GM19452 (cell line): Measurements from ENCODE around the gene PIEZO1.

Experiments used
- ATAC-seq: cut with Tn5 transposase; IDR thresholded peaks from one replicate; pipeline ENCODE4 v1.9.1; 2021; ENCODE audit not compliant: unreplicated experiment

PIEZO1 gene

DNA sequence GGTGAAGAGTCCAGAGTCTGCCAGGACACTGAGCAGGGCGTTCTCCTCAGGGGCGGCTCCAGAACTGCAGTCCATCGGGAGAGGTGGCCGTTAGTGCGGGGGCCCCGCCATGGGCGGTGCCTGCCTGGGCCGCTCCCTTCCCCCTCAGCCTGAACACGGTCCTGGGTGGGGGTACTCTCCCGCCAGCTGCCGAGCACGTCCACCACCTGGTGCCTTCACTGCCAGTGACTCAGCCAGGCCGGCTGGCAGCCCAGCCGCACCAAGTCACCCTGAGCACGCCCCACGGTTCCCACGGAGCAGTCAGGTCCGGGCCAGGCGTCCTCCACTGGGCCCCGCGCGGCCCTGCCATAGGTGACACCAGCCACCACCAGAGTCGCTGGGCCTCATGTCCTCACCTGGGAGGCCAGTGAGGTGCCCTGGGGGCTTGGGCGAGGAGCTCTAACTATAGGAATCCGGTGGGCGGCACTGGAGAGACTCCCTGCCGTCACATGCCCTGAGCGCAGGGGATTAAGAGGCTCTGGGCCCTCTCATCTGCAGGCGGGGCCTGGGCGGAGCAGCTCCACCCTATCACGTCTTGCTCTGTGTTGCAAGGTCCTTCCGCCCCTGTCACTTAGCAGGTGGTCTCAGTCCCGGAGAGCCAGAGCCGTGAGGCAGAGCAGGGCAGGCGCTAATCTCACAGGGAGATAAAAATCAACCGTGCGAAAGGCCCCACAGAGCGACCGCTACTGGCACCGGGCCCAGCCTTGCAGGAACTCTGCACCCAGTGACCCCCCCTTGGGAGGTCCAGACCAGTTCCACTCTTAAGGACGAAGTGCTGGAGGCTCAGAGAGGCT lies 14.3 kb downstream of the PIEZO1 start:
- no peak for ATAC-seq

- ATAC-seq = no peak
Observed at GRCh38 chr16:88769617-88770460, 15.2 kb downstream of the PIEZO1 start.

DNA sequence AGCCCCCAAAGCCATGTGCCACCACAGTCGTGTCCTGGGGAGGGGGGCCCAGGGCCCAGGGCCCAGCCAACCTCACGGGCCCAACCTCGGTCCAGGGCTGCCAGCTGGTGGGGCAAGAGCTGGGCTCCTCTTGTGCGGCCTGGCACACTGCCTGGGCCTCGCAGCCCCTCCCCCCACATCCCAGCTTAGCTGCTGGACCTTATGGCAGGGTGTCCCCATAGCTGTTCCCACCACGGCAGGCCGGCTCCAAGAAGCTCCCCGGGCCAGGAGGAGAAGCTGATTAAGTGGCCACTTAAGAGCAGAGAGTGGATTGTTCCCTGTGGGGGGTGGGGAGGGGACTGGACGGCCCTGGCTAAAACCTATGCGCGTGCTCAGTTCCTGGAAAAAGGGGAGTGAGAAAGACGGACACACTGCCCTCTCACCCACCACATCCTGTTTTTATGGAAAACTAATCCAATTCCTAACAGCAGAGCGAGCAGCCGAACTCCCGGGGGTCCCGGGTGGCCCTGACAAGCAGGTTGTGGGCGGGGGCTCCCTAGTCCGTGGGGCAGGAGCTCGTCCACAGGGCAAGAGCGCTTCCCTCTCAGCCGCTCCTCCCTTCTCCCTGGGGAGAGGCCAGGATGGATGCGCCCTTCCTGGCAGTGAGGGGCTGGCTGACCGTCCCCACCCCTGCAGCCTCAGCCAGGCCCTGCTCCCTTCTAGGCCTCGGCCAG lies 16.8 kb downstream of the PIEZO1 start:
- ATAC-seq = no peak

- ATAC-seq = no peak
Observed at GRCh38 chr16:88767546-88768070, 17.4 kb downstream of the PIEZO1 start.

DNA sequence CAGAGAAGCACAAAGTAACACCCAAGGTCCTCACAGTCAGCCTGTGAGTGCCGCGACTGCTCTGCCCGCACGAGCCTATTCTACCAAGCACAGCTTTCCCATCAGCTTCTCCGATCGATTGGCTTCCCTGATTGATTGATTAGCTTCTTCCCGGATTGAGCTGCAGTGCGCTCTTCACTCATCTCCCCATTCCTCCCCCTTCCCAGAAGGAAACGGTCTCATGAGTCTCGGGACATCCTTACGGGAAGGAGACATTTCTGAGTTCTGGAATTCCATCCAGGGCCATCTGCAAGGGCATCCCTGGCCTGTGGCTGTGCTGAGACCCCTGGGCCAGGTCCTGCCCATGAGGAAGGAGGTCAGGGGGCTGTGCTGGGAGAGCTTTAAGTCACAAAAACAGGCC lies 18.0 kb downstream of the PIEZO1 start:
- ATAC-seq = no peak

GRCh38 chr16:88764913-88765349 lies 20.1 kb downstream of the PIEZO1 start:
- ATAC-seq = no peak

- no peak for ATAC-seq
Observed at GRCh38 chr16:88764080-88764479, 20.9 kb downstream of the PIEZO1 start.

GRCh38 chr16:88763502-88764053 lies 21.4 kb downstream of the PIEZO1 start:
- ATAC-seq = no peak

- no peak for ATAC-seq
Observed at GRCh38 chr16:88762941-88763340, 22.1 kb downstream of the PIEZO1 start.

GRCh38 chr16:88762258-88762870 lies 22.7 kb downstream of the PIEZO1 start:
- no peak for ATAC-seq

GRCh38 chr16:88761830-88762229 lies 23.2 kb downstream of the PIEZO1 start:
- no peak for ATAC-seq

DNA sequence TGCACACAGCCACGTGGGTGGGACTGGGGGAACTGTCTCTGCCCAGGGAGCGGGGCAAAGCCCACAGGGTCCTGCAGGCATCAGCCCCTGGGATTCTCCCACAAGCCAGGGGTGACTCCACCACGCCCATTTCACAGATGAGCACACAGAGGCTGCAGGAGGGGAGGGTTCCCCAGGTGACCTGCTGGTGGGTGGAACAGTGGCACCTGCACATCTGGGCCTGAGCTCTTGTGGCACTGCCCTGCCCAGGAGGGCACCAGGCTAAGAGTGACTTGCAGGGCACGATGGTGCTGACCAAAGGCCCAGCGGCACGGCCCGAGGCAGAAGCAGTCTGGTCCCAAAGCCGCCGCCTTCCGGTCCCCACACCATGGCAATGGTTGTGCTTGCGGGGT lies 23.9 kb downstream of the PIEZO1 start:
- no peak for ATAC-seq

GRCh38 chr16:88760424-88761142 lies 24.4 kb downstream of the PIEZO1 start:
- ATAC-seq = no peak

GRCh38 chr16:88759976-88760350 lies 25.1 kb downstream of the PIEZO1 start:
- no peak for ATAC-seq

DNA sequence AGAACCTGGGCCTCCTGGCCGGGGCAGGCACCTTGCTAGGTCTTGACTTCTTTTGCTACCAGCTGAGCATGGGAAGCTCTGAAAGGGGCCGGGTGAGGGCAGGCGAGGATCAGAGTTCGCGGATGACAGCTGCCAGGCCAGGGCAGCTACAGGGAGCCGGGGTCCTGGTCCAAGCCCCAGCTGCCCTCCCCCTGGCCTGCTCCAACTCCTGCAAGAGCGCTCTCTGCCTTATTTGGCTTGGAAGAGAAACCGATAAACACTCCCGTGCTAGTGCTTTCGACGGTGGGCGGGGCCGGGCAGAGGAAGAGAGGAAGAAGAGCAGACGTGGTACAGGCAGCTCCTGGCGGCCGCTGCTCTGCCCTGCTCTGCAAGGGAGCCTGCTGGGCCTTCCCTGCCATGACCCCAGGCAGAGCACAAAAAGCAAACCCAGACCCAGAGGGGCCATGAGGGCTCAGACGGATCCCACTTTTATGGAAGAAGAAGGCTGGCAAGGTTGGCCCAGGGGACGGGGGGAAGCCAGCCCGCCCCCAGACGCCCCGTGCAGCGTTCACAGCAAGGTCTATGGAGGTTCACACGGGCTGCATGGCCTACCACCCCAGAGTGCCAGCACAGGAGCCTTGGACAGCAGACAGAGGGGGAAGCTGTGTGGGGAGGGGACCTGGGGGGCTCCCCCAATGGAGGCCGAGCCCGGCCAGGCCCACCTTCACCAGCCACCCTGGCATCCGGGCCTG lies 25.6 kb downstream of the PIEZO1 start:
- ATAC-seq = no peak

GRCh38 chr16:88758944-88759244 lies 26.1 kb downstream of the PIEZO1 start:
- ATAC-seq = no peak

DNA sequence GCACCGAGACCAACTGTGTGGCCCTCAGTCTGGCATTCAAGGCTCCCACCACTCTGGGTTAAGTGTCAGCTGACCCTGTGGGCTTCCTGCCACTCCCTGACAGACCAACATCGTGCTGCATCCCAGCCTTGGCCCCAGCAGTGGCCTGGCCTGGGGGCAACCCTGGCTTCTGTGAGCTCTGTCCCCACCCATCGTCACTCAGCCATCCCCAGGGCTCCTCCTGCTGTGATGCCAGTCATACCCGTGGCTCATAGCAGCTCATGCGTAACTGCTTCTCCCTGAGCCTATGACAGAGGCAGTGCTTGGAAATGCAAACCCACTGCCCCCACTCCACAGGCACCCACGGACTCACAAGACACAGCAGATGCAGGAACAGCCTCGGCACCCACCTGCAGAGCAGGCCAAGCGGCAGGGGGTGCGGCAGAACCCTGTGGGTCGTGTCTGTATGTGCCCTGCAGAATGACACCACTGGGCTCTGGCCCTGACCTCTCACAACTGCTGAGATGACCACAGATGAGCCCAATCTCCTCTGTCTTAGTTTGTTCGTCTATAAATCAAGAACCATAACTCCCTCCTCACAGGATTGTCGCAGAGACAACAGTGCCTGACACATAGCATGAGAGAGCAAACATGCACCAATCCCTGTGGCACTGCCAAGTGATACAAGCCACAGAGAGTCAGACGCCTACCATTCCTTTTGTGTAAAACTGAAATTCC lies 26.6 kb downstream of the PIEZO1 start:
- no peak for ATAC-seq

GRCh38 chr16:88755745-88756443 lies 29.1 kb downstream of the PIEZO1 start:
- ATAC-seq = no peak
